ENCODE results near the gene NAP1L2.
"Not testable (repeated sequence)": the region's sequence is repeated elsewhere in the genome, so short reads cannot be mapped to it uniquely, and the experiment has no call there.

Gene NAP1L2

DNA sequence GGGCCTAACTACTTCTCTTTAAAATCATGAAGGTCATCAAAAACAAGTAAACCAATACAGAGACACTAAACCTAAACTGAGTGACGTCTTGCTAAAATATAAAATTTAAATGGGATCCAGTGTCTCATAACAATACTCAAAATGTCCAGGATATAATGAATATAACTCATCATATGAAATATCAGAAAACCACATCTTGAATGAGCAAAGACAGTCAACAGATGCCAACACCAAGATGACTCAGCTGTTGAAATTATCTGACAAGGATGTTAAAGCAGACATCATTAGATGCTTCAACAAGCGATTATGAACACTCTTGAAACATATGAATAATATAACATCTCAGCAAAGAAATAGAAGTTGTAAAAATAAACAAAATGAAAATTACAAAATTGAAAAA is 8.3 kb downstream of the NAP1L2 start:
- no peak for DNase-seq (ENCODE audit: low read depth, low spot score)
- no peak overlapping the region for H3K4me3 ChIP-seq (ENCODE audit: low read depth, low read length)
- in situ Hi-C loops (cut with HindIII; ENCODE audit: low sequenced_read_pairs), result no loop called here
- TF ChIP-seq, protein P1, sequence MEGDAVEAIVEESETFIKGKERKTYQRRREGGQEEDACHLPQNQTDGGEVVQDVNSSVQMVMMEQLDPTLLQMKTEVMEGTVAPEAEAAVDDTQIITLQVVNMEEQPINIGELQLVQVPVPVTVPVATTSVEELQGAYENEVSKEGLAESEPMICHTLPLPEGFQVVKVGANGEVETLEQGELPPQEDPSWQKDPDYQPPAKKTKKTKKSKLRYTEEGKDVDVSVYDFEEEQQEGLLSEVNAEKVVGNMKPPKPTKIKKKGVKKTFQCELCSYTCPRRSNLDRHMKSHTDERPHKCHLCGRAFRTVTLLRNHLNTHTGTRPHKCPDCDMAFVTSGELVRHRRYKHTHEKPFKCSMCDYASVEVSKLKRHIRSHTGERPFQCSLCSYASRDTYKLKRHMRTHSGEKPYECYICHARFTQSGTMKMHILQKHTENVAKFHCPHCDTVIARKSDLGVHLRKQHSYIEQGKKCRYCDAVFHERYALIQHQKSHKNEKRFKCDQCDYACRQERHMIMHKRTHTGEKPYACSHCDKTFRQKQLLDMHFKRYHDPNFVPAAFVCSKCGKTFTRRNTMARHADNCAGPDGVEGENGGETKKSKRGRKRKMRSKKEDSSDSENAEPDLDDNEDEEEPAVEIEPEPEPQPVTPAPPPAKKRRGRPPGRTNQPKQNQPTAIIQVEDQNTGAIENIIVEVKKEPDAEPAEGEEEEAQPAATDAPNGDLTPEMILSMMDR (IDR thresholded peaks at IDR 0.05; ENCODE audit: low read depth, low read length), result no peak

DNA sequence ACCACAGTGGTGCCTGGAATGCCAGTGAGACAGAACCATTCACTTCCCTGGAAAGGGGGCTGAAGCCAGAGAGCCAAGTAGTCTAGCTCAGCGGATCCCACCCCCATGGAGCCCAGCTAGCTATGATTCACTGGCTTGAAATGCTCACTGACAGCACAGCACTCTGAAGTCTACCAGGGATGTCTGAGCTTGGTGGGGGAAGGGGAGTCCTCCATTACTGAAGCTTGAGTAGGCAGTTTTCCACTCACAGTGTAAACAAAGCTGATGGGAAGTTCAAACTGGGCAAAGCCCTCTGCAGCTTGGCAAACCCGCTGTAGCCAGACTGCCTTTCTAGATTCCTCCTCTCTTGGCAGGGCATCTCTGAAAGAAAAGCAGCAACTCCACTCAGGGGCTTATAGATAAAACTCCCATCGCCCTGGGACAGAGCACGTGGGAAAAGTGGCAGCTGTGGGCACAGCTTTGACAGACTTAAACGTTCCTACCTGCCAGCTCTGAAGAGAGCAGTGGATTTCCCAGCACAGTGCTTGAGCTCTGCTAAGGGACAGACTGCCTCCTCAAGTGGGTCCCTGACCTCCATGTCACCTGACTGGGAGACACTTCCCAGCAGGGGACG is 32.0 kb downstream of the NAP1L2 start:
- TF ChIP-seq, protein P1 (IDR thresholded peaks at IDR 0.05; ENCODE audit: low read depth, low read length), result no peak
- in situ Hi-C loops (cut with HindIII; ENCODE audit: low sequenced_read_pairs), result no loop called here
- DNase-seq (ENCODE audit: low read depth, low spot score), result no peak
- no peak overlapping the region for H3K4me3 ChIP-seq (ENCODE audit: low read depth, low read length)

DNA sequence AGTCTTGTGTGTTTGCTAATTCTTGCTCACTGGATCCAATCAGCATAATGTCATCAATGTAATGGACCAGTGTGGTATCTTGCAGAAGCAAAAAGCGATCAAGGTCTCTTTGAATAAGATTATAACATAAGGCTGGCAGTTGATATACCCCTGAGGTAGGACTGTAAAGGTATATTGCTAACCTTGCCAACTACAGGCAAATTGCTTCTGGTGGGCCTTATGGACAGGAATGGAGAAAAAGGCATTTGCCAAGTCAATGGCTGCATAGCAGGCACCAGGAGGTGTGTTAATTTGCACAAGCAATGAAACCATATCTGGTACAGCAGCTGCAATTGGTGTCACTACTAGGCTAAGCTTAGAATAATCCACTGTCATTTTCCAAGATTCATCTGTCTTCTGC is 45.7 kb downstream of the NAP1L2 start:
- H3K4me3 ChIP-seq (ENCODE audit: low read depth, low read length); in situ Hi-C loops (cut with HindIII; ENCODE audit: low sequenced_read_pairs); DNase-seq (ENCODE audit: low read depth, low spot score): not testable (repeated sequence)
